ENCODE data around the gene OR6Y1. TPM values are rescaled to one million over a fixed set of nuclear protein-coding genes. Genes with fewer than 3 reads are reported as not detected.

The OR6Y1 gene
- total and polyA plus RNA-seq, 2 of the 4 experiments (the other 2 are of a cell fraction), result not detected

GRCh38 chr1:158534496-158534895 is 19.7 kb downstream of the OR6Y1 start:
- ATAC-seq (ENCODE audit: low read depth), result no peak
- no TSS peak for BruUV-seq (replicated peaks)

More at GRCh38 chr1:158534496-158534895, 19.7 kb downstream of the OR6Y1 start:
- Histone ChIP-seq H4K91ac (ENCODE audit: insufficient read depth, low read depth, low read length) (no peak overlapping the region), H3K79me1 (ENCODE audit: low read depth in 1 of 2, low read length in 2 of 2) (no peaks in the 10 kb centered on the region), H3K4me1 (ENCODE audit: control insufficient read depth, insufficient read depth, low read length) (no peaks in the 10 kb centered on the region), H2AK5ac (ENCODE audit: low read depth, low read length) (no peak overlapping the region), H4K20me1 (ENCODE audit: insufficient read depth, low read length) (no peaks in the 10 kb centered on the region), H3K56ac (ENCODE audit: extremely low read depth, insufficient read depth, low read length) (no peak overlapping the region), H2BK5ac (ENCODE audit: low read depth, low read length, poor library complexity, severe bottlenecking) (no peak overlapping the region), H3K23ac (ENCODE audit: low read depth, low read length) (no peak overlapping the region), H3K9ac (ENCODE audit: low read depth, low read length) (no peak overlapping the region), H2BK20ac (ENCODE audit: low read depth, low read length) (no peak overlapping the region), H2BK120ac (ENCODE audit: low read depth, low read length) (no peak overlapping the region), H3K9me1 (ENCODE audit: insufficient read depth, low read length) (no peaks in the 10 kb centered on the region), H3K36me3 (ENCODE audit: control insufficient read depth, insufficient read depth, low read length) (no peaks in the 10 kb centered on the region), H3K4me3 (ENCODE audit: insufficient read depth, low read depth, low read length) (no peak overlapping the region), H3K9me3 (ENCODE audit: control insufficient read depth, insufficient read depth, low read length) (no peaks in the 10 kb centered on the region), H2BK15ac (ENCODE audit: low read depth, low read length) (no peak overlapping the region), H3K4me2 (ENCODE audit: low read depth, low read length) (no peak overlapping the region), H3K27me3 (ENCODE audit: control insufficient read depth, insufficient read depth, low read length) (no peaks in the 10 kb centered on the region), H3K27ac (ENCODE audit: insufficient read depth, low read length) (no peak overlapping the region), H3K18ac (ENCODE audit: low read depth, low read length) (no peak overlapping the region), H4K8ac (ENCODE audit: low read depth in 2 of 2, low read length in 2 of 2) (no peak overlapping the region), H3K4ac (ENCODE audit: low read depth, low read length) (no peak overlapping the region), H2AFZ (replicated peaks; ENCODE audit: low read length, poor library complexity) (no peak overlapping the region), H4K5ac (ENCODE audit: low read depth, low read length) (no peak overlapping the region), H3K14ac (replicated peaks; ENCODE audit: low read depth, low read length) (no peak overlapping the region), H2AK9ac (replicated peaks; ENCODE audit: low read depth, low read length, poor library complexity) (no peak overlapping the region)
- dilution Hi-C loops (cut with HindIII; ENCODE audit: low sequenced_read_pairs, unreplicated experiment), result no loop called here
- CTCF ChIA-PET, result no interaction called here
- POLR2A ChIA-PET (ENCODE audit: unreplicated experiment), result no interaction called here
- in situ Hi-C loops (cut with MboI; ENCODE audit: low sequenced_read_pairs), result no loop called here
- DNase-seq, result no peak
- WGBS, 2 experiments (ENCODE audit: extremely low coverage in 2 of 2, insufficient read length in 1 of 2), result no CpG with 5 or more reads among the region's 5 CpGs
- intact Hi-C loops (cut with micrococcal nuclease), result loop anchor here (10.0 kb wide), 1 partner anchor 240 kb away; no protein-coding TSS in a partner anchor
- TF ChIP-seq BHLHE40 (IDR thresholded peaks at IDR 0.05; ENCODE audit: low read depth, low read length) (no peak), POLR2A (IDR thresholded peaks at IDR 0.05; ENCODE audit: low read depth, low read length) (no peak), MXI1 (IDR thresholded peaks at IDR 0.05; ENCODE audit: borderline replicate concordance, low read depth, low read length) (no peak), CEBPB (IDR thresholded peaks at IDR 0.05; ENCODE audit: low read depth, low read length) (no peak)

Data from IMR-90 (cell line).